ENCODE measurements around the gene SLC12A3. TPM values are rescaled to one million over a fixed set of nuclear protein-coding genes. Genes with fewer than 3 reads are reported as not detected.

The SLC12A3 gene
- total RNA-seq, 1 donor from 2014 or later, result not detected

DNA sequence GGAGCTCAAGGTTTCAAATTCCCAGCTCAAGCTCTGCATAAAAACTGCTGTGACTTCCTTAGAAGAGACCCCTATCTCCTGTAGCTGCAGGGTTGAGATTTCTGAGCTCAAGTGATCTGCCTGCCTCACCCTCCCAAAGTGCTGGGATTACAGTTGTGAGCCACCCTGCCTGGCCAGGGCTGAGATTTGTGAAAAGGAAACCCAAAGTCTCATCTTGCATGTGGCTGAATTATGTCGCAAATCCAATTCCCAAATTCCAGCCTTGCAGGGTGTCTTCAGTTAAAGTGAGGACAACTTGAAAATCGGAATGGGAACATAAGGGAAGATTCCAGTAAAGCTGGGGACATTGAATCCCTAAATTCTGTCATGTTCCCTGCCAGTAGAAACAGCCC lies 82.6 kb downstream of the SLC12A3 start:
- no peak overlapping the region for H3K4me3 ChIP-seq (ENCODE audit: low read depth, low read length)
- no peak for TF ChIP-seq CTCF (conservative IDR thresholded peaks at IDR 0.05; ENCODE audit: low read depth, low read length)
- no peak for DNase-seq (ENCODE audit: low read depth)

- H3K4me3 ChIP-seq (ENCODE audit: low read depth, low read length), result no peak overlapping the region
- TF ChIP-seq CTCF (conservative IDR thresholded peaks at IDR 0.05; ENCODE audit: low read depth, low read length), result no peak
These were observed 83.2 kb downstream of the SLC12A3 start for GRCh38 chr16:56948234-56948633.

DNA sequence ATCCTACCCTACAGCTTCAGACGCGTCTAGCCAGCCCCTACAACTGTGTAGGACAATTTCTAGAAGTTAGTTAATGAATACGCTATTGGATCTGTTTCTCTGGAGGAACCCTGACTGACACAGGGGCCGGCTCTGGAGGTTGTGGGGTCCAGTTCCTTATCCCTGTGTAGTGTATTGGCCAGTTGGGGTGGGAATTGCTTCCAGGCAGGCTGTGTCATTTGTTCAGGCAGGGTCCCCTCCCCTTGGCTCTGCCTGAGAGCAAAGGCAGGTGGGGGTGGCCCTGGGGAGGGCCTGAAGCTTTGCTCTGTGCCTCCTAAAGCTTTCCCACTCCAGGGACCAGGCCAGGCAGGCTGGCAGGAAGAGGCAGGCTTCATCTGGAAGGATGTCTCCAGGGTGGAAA lies 85.0 kb downstream of the SLC12A3 start:
- H3K4me3 ChIP-seq (ENCODE audit: low read depth, low read length), result no peak overlapping the region
- no peak for TF ChIP-seq CTCF (conservative IDR thresholded peaks at IDR 0.05; ENCODE audit: low read depth, low read length)
- no peak for DNase-seq (ENCODE audit: low read depth)

More at GRCh38 chr16:56948234-56948633, 83.2 kb downstream of the SLC12A3 start:
- DNase-seq (ENCODE audit: low read depth), result no peak

GRCh38 chr16:56950455-56950854 lies 85.4 kb downstream of the SLC12A3 start:
- no peak overlapping the region for H3K4me3 ChIP-seq (ENCODE audit: low read depth, low read length)
- TF ChIP-seq CTCF (conservative IDR thresholded peaks at IDR 0.05; ENCODE audit: low read depth, low read length), result no peak
- DNase-seq (ENCODE audit: low read depth), result no peak

- H3K4me3 ChIP-seq (ENCODE audit: low read depth, low read length), result no peak overlapping the region
- peak; percentile 76 for TF ChIP-seq CTCF (conservative IDR thresholded peaks at IDR 0.05; ENCODE audit: low read depth, low read length)
- no peak for DNase-seq (ENCODE audit: low read depth)
These were observed 86.1 kb downstream of the SLC12A3 start for GRCh38 chr16:56950881-56951771.

- TF ChIP-seq CTCF (conservative IDR thresholded peaks at IDR 0.05; ENCODE audit: low read depth, low read length), result no peak
- H3K4me3 ChIP-seq (ENCODE audit: low read depth, low read length), result no peak overlapping the region
- no peak for DNase-seq (ENCODE audit: low read depth)
These were observed 88.0 kb downstream of the SLC12A3 start for GRCh38 chr16:56953006-56953405.

DNA sequence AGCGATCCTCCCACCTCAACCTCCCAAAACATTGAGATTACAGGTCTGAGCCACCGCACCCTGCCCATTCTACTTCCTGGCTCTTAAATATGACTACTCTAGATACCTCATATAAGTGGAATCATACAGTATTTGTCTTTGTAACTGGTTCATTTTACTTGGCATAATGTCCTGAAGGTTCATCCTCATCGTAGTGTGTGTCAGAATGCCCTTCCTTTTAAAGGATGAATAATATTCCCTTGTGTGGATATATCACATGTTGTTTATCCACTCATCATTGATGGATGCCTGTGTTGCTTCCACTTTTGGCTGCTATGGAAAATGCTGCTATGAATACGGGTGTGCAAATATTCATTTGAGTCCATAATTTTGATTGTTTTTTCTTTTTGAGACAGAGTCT lies 91.1 kb downstream of the SLC12A3 start:
- TF ChIP-seq CTCF (conservative IDR thresholded peaks at IDR 0.05; ENCODE audit: low read depth, low read length), result no peak

More for the DNA sequence above, 91.1 kb downstream of the SLC12A3 start:
- H3K4me3 ChIP-seq (ENCODE audit: low read depth, low read length), result no peak overlapping the region
- DNase-seq (ENCODE audit: low read depth), result no peak

Data from epithelial cell of proximal tubule (primary cell).